OCI-LY7 (cell line): Measurements from ENCODE around the gene ZNF74. TPM values are rescaled to one million over a fixed set of nuclear protein-coding genes. Genes with fewer than 3 reads are reported as not detected.
"Not testable (repeated sequence)": the region's sequence is repeated elsewhere in the genome, so short reads cannot be mapped to it uniquely, and the experiment has no call there.

Experiments used
- BruUV-seq: library from RNA; stranded (reverse); fragments of 400-500 nt; replicated peaks from 2 replicates; lab custom pipeline; 2021; lab: Mats Ljungman, UMichigan
- CTCF ChIA-PET: fragments of 300-600 bp; sonication (Branson Sonifier 250); formaldehyde crosslinking; loops from one replicate; lab custom pipeline; 2022; ENCODE audit warnings: antibody characterized with exemption; ENCODE audit not compliant: unreplicated experiment; lab: Charles Lee
- POLR2A ChIA-PET: fragments of 300-600 bp; sonication (Branson Sonifier 250); formaldehyde crosslinking; loops from one replicate; lab custom pipeline; 2022; ENCODE audit warnings: antibody characterized with exemption; lab: Charles Lee
- DNase-seq: peaks from one replicate; pipeline ENCODE4 v3.0.0-alpha.2; 2015; ENCODE audit warnings: low spot score
- H2AFZ ChIP-seq: fragments of 200-600 bp; sonication (generic), shearing (Covaris generic); 2 replicates; pipeline ENCODE4 v1.6.1; 2014; ENCODE audit warnings: mild to moderate bottlenecking, antibody characterized with exemption, low read length, moderate library complexity
- H3K27ac ChIP-seq: fragments of 200-600 bp; sonication (generic); 2 replicates; pipeline ENCODE4 v1.5.1; 2014; ENCODE audit warnings: mixed run types, low read depth, mild to moderate bottlenecking, moderate library complexity, low read length, inconsistent platforms; ENCODE audit not compliant: poor library complexity, severe bottlenecking
- H3K36me3 ChIP-seq: fragments of 200-600 bp; sonication (generic); 2 replicates; pipeline ENCODE4 v1.6.1; 2014; ENCODE audit warnings: mild to moderate bottlenecking, antibody characterized with exemption, low read length, moderate library complexity, mixed read lengths; ENCODE audit not compliant: insufficient read depth
- H3K4me1 ChIP-seq: fragments of 200-600 bp; sonication (generic); 2 replicates; pipeline ENCODE4 v1.5.1; 2014; ENCODE audit warnings: mild to moderate bottlenecking, low read length; ENCODE audit not compliant: insufficient read depth, poor library complexity, severe bottlenecking
- H3K4me2 ChIP-seq: fragments of 200-600 bp; sonication (generic); 2 replicates; pipeline ENCODE4 v1.6.1; 2014; ENCODE audit warnings: mild to moderate bottlenecking, low read length
- H3K4me3 ChIP-seq: fragments of 200-600 bp; sonication (generic); 2 replicates; pipeline ENCODE4 v1.5.1; 2014; ENCODE audit warnings: mild to moderate bottlenecking, low read depth, low read length; ENCODE audit not compliant: poor library complexity, severe bottlenecking
- H3K79me2 ChIP-seq: fragments of 200-600 bp; sonication (generic); 2 replicates; pipeline ENCODE4 v1.6.1; 2016; ENCODE audit warnings: low read depth, mild to moderate bottlenecking, low read length, moderate library complexity, mixed read lengths; ENCODE audit not compliant: insufficient read depth
- H3K9me2 ChIP-seq: fragments of 200-600 bp; sonication (generic); 2 replicates; pipeline ENCODE4 v1.6.1; 2016; ENCODE audit warnings: mild to moderate bottlenecking, low read length, mixed read lengths; ENCODE audit not compliant: insufficient read depth
- H3K9me3 ChIP-seq: fragments of 200-600 bp; sonication (generic); 2 replicates; pipeline ENCODE4 v1.6.1; 2014; ENCODE audit warnings: mild to moderate bottlenecking, mixed run types, low read length, mixed read lengths
- H4K20me1 ChIP-seq: fragments of 200-600 bp; sonication (generic); 2 replicates; pipeline ENCODE4 v1.6.1; 2014; ENCODE audit warnings: mild to moderate bottlenecking, antibody characterized with exemption, low read length, moderate library complexity, mixed read lengths; ENCODE audit not compliant: insufficient read depth
- EZH2phosphoT487 ChIP-seq: fragments of 200-600 bp; sonication (generic); IDR thresholded peaks from 2 replicates; pipeline ENCODE4 v1.6.1; 2018; ENCODE audit warnings: low read depth, borderline replicate concordance, mild to moderate bottlenecking, mixed run types, antibody characterized with exemption, low read length, moderate library complexity, mixed read lengths
- intact Hi-C: fragments of 100-400 bp; cut with micrococcal nuclease; formaldehyde crosslinking; loops from one replicate; pipeline ENCODE4 v1.10.0; 2022; ENCODE audit not compliant: unreplicated experiment
- total RNA-seq, 2 experiments: library from RNA; depleted of rRNA in 1 of 2; stranded (reverse); fragments of >200 nt in 1 of 2; shearing (Covaris generic) in 1 of 2; gene quantifications; 2 replicates each; pipeline ENCODE4 v1.2.3, GENCODE V29; 2014 to 2022
- TF ChIP-seq, protein P1 (sequence below): fragments of 200-600 bp; sonication (generic); conservative IDR thresholded peaks from 2 replicates; pipeline ENCODE4 v1.5.1; 2014; ENCODE audit warnings: mild to moderate bottlenecking, antibody characterized with exemption, low read length, moderate library complexity, mixed read lengths

ZNF74 gene
- total RNA-seq, 2 experiments from 2014 or later = not detected

DNA sequence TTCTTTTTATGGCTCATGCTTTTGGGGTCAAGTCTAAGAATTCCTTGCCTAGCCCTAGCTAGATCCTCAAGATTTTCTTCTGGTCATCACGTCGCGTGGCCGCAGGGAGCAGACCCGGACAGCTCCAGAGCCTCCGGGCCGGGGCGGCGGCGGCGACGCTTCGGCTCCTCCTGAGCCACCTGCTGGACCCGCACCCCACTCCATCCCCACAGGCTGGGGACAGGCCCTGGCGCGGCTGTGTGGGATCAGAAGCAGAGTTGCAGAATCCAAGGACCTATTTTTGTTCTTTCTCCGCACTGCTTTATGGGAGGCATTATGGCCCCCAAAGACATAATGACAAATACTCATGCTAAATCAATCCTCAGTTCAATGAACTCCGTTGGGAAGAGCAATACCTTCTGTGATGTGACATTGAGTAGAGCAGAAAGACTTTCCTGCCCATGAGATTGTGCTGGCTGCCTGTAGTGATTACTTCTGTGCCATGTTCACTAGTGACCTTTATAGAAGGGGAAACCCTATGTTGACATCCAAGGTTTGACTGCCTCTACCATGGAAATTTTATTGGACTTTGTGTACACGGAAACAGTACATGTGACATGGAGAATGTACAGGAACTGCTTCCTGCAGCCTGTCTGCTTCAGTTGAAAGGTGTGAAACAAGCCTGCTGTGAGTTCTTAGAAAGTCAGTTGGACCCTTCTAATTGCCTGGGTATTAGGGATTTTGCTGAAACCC lies 56.0 kb downstream of the ZNF74 start:
- Histone ChIP-seq H3K27ac (no peak overlapping the region), H3K4me1 (no peaks in the 10 kb centered on the region), H3K4me2 (no peak overlapping the region), H3K4me3 (no peak overlapping the region), H3K36me3 (no peaks in the 10 kb centered on the region), H2AFZ (no peak overlapping the region), H3K79me2 (no peaks in the 10 kb centered on the region), H3K9me2 (no peaks in the 10 kb centered on the region), H4K20me1 (no peaks in the 10 kb centered on the region), H3K9me3 (no peaks in the 10 kb centered on the region)
- DNase-seq = no peak
- CTCF ChIA-PET = no interaction called here
- POLR2A ChIA-PET = no interaction called here
- BruUV-seq = no TSS peak
- TF ChIP-seq, protein P1, sequence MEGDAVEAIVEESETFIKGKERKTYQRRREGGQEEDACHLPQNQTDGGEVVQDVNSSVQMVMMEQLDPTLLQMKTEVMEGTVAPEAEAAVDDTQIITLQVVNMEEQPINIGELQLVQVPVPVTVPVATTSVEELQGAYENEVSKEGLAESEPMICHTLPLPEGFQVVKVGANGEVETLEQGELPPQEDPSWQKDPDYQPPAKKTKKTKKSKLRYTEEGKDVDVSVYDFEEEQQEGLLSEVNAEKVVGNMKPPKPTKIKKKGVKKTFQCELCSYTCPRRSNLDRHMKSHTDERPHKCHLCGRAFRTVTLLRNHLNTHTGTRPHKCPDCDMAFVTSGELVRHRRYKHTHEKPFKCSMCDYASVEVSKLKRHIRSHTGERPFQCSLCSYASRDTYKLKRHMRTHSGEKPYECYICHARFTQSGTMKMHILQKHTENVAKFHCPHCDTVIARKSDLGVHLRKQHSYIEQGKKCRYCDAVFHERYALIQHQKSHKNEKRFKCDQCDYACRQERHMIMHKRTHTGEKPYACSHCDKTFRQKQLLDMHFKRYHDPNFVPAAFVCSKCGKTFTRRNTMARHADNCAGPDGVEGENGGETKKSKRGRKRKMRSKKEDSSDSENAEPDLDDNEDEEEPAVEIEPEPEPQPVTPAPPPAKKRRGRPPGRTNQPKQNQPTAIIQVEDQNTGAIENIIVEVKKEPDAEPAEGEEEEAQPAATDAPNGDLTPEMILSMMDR = no peak
- no peak for TF ChIP-seq EZH2phosphoT487
- intact Hi-C loops = loop anchor here (10.0 kb wide), 1 partner anchor 295 kb away; the partner anchor contains the start of gene CCDC188

DNA sequence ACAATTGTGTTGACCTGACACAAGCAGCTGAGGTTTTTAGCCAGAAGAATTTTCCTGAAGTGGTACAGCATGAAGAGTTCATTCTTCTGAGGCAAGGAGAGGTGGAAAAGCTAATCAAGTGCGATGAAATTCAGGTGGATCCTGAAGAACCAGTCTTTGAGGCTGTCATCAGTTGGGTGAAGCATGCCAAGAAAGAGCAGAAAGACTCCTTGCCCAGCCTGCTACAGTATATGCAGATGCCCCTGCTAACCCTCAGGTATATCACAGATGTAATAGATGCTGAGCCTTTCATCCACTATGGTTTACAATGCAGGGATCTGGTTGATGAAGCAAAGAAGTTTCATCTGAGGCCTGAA lies 56.6 kb downstream of the ZNF74 start:
- Histone ChIP-seq H2AFZ (no peak overlapping the region), H3K27ac (no peak overlapping the region), H3K9me3 (no peaks in the 10 kb centered on the region), H4K20me1 (no peaks in the 10 kb centered on the region), H3K4me1 (no peaks in the 10 kb centered on the region), H3K9me2 (no peaks in the 10 kb centered on the region), H3K4me2 (no peak overlapping the region), H3K36me3 (no peaks in the 10 kb centered on the region), H3K4me3 (no peak overlapping the region), H3K79me2 (no peaks in the 10 kb centered on the region)
- DNase-seq = no peak
- intact Hi-C loops = loop anchor here (10.0 kb wide), 1 partner anchor 296 kb away; the partner anchor contains the start of gene CCDC188
- CTCF ChIA-PET = no interaction called here
- POLR2A ChIA-PET = no interaction called here
- no TSS peak for BruUV-seq
- TF ChIP-seq, protein P1 = no peak
- TF ChIP-seq EZH2phosphoT487 = no peak

DNA sequence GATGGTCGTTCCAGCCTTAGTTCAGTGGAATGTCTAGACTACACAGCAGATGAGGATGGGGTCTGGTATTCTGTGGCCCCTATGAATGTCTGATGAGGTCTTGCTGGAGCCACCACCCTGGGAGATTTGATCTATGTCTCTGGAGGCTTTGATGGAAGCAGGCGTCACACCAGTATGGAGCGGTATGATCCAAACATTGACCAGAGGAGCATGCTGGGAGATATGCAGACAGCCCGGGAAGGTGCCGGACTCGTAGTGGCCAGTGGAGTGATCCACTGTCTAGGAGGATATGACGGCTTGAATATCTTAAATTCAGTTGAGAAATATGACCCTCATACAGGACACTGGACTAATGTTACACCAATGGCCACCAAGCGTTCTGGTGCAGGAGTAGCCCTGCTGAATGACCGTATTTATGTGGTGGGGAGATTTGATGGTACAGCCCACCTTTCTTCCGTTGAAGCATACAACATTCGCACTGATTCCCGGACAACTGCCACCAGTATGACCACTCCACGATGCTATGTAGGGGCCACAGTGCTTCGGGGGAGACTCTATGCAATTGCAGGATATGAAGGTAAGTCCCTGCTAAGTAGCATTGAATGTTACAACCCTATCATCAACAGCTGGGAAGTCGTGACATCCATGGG lies 57.3 kb downstream of the ZNF74 start:
- POLR2A ChIA-PET, H3K4me1 ChIP-seq, CTCF ChIA-PET, H3K4me3 ChIP-seq, H3K9me3 ChIP-seq, H3K79me2 ChIP-seq, DNase-seq, H4K20me1 ChIP-seq, H3K9me2 ChIP-seq, H3K27ac ChIP-seq, H3K36me3 ChIP-seq, H3K4me2 ChIP-seq, H2AFZ ChIP-seq, BruUV-seq: not testable (repeated sequence)
- intact Hi-C loops = loop anchor here (10.0 kb wide), 1 partner anchor 296 kb away; the partner anchor contains the start of gene CCDC188
